Peyer's patch (tissue), 4 donors: Measurements from ENCODE around the gene EGFL6.

Experiments used
- POLR2A ChIP-seq, 2 donors: fragments of 450-650 bp; IDR thresholded peaks; one replicate each; pipeline ENCODE4 v1.5.1; 2017; ENCODE audit warnings: antibody characterized with exemption in 2 of 2, mild to moderate bottlenecking in 2 of 2, moderate library complexity in 2 of 2
- TF ChIP-seq, protein P1 (sequence below), 6 experiments: fragments of 450-650 bp in 4 of 6; fragments of 200-600 bp in 2 of 6; sonication (generic) in 1 of 6; IDR thresholded peaks; one replicate each; pipeline ENCODE4 v1.5.1; 2017 to 2019; ENCODE audit warnings: antibody characterized with exemption in 6 of 6, mild to moderate bottlenecking in 3 of 6, moderate library complexity in 1 of 6

DNA sequence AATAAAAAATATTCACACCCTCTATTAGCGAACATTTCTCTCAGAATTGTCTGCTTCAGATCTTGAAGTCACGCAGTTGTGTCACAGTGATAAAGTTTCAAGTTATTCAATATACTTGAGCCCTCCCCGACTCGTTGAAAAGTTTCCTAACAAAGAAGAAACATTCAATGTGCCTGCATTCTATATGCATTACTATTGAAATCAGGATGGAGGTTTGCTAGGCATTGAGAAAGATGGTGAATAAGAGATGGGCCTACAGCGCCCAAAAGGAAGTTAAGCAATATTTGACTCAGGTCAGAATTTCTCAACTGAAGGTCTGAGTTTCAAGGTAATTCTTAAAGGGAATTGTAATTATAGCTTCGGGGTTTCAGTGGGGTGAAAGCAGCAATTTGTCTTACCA is 89.7 kb downstream of the EGFL6 start:
- TF ChIP-seq, protein P1, sequence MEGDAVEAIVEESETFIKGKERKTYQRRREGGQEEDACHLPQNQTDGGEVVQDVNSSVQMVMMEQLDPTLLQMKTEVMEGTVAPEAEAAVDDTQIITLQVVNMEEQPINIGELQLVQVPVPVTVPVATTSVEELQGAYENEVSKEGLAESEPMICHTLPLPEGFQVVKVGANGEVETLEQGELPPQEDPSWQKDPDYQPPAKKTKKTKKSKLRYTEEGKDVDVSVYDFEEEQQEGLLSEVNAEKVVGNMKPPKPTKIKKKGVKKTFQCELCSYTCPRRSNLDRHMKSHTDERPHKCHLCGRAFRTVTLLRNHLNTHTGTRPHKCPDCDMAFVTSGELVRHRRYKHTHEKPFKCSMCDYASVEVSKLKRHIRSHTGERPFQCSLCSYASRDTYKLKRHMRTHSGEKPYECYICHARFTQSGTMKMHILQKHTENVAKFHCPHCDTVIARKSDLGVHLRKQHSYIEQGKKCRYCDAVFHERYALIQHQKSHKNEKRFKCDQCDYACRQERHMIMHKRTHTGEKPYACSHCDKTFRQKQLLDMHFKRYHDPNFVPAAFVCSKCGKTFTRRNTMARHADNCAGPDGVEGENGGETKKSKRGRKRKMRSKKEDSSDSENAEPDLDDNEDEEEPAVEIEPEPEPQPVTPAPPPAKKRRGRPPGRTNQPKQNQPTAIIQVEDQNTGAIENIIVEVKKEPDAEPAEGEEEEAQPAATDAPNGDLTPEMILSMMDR (IDR thresholded peaks at IDR 0.05) = no peak
- no peak for TF ChIP-seq POLR2A (IDR thresholded peaks at IDR 0.05)
